DMS114 treated with DMSO at 0.1 percent for 48 hours (cell line): ENCODE data around the gene GPBP1.
"Not testable (repeated sequence)": the region's sequence is repeated elsewhere in the genome, so short reads cannot be mapped to it uniquely, and the experiment has no call there.

Experiments used
- DNase-seq: peaks from one replicate; lab custom pipeline; 2025; ENCODE audit not compliant: unreplicated experiment; lab: John Stamatoyannopoulos, UW

Gene GPBP1

GRCh38 chr5:57176350-57176857, 2.5 kb downstream of the GPBP1 start:
- peak; percentile 31 for DNase-seq

GRCh38 chr5:57177479-57178156, 3.8 kb downstream of the GPBP1 start:
- DNase-seq, result no peak

DNA sequence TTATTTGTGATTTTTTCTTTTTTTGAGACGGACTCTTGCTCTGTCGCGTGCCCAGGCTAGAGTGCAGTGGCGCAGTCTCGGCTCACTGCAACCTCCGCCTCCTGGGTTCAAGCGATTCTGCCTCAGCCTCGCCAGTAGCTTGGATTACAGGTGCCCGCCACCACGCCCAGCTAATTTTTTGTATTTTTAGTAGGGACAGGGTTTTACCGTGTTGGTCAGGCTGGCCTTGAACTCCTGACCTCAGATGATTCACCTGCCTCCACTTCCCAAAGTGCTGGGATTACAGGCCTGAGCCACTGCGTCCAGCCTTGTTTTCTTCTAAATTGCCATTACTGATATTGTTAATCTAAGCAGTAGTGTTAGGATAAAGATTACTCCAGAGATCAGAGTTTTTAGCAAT, 4.4 kb downstream of the GPBP1 start:
- not testable (repeated sequence) for DNase-seq

GRCh38 chr5:57179262-57180200, 5.7 kb downstream of the GPBP1 start:
- no peak for DNase-seq

GRCh38 chr5:57181154-57181553, 7.3 kb downstream of the GPBP1 start:
- no peak for DNase-seq

DNA sequence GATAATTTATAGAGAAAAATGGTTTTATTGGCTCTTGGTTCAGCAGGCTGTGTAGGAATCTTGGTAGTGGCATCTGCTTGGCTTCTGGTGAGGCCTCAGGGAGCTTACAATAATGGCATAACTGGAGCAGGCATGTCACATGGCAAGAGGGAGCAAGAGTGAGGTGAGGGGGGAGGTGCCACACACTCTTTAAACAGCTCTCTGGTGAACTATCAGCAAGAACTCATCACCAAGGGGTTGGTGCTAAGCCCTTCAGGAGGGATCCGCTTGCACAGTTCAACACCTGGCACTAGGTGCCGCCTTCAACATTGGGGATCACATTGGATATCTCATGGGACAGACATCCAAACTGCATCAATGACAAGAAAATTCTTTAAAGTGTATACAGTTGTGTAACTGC, 10.5 kb downstream of the GPBP1 start:
- no peak for DNase-seq

DNA sequence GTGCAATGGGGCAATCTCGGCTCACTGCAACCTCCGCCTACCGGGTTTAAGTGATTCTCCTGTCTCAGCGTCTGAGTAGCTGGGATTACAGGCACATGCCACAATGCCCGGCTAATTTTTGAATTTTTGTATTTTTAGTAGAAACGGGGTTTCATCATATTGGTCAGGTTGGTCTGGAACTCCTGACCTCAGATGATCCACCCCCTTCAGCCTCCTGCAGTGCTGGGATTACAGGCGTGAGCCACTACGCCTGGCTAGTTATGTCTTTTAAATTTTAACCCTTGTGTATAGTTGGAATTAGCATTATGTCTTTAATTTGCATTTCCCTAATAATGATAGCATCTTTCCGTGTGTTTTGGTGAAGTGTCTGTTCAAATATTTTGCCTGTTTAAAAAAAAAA, 11.5 kb downstream of the GPBP1 start:
- no peak for DNase-seq

- no peak for DNase-seq
These were observed 12.3 kb downstream of the GPBP1 start for GRCh38 chr5:57186194-57186593.

- not testable (repeated sequence) for DNase-seq
These were observed 14.1 kb downstream of the GPBP1 start for GRCh38 chr5:57187977-57188376.

DNA sequence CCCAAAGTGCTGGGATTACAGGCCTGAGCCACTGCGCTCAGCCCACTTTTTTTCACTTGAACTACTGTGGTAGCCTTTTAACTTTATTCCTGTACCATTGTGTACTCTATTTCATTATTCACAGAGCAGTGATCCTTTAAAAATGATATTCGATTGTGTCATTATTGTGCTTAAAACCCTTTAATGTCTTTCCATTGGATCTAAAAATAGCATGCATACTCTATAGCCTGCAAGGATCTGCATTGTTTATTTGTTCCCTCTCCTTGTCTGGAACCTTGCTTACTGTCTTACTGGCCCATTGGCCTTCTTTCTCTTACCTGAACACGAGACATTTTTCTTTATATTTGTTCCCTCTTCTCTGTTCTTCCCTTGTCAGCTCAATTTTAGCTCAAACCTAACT, 15.7 kb downstream of the GPBP1 start:
- no peak for DNase-seq

DNA sequence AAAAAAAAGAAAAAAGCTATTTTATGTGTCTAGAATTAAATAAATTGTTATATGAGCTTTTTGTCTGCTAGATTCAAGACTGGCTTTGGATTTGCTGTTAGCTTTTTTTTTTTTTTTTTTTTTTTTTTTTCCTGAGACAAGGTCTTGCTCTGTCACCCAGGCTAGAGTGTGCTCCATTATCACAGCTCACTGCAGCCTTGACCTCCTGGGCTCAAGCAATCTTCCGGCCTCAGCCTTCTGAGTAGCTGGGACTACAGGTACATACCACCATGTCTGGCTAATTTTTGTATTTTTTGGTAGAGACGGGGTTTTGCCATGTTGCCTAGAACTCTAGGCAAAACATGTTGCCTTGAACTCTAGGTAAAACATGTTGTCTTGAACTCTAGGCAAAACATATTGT, 16.7 kb downstream of the GPBP1 start:
- DNase-seq, result no peak

- no peak for DNase-seq
These were observed 17.3 kb downstream of the GPBP1 start for GRCh38 chr5:57191163-57191562.

- DNase-seq, result no peak
These were observed 18.1 kb downstream of the GPBP1 start for GRCh38 chr5:57191986-57192385.

DNA sequence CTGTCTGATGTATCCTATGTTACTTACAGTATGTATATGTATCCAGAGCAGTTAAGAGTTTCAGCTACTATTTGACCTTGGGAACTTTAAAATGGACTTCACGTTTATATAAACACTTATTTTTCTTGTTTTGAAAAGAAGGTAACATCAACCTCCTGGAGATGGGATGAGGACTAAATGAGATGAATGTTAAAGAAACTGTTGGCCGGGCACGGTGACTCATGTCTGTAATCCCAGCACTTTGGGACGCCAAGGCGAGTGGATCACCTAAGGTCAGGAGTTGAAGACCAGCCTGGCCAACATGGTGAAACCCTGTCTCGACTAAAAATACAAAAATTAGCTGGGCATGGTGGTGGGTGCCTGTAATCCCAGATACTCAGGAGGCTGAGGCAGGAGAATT, 19.0 kb downstream of the GPBP1 start:
- not testable (repeated sequence) for DNase-seq

GRCh38 chr5:57193757-57194413, 20.0 kb downstream of the GPBP1 start:
- DNase-seq, result no peak

- DNase-seq, result no peak
These were observed 20.8 kb downstream of the GPBP1 start for GRCh38 chr5:57194653-57195052.

- no peak for DNase-seq
These were observed 21.2 kb downstream of the GPBP1 start for GRCh38 chr5:57195060-57195459.

DNA sequence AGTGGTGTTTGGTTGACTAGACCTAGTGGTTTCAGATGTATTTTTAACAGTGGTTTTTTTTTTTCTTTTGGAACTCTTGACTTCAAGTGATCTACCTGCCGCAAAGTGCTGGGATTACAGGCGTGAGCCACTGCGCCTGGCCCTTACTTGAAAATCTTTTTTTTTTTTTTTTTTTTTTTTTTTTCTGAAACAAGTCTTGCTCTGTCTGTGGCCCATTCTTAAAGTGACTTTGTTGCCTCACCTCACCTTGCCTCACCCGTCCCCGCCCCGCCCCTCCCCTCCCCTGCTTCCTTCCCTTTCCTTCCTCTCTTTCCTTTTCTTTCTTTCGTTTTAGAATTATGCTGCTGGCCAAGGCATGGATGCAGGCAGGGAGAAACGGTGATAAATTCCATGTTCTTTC, 26.0 kb downstream of the GPBP1 start:
- no peak for DNase-seq

DNA sequence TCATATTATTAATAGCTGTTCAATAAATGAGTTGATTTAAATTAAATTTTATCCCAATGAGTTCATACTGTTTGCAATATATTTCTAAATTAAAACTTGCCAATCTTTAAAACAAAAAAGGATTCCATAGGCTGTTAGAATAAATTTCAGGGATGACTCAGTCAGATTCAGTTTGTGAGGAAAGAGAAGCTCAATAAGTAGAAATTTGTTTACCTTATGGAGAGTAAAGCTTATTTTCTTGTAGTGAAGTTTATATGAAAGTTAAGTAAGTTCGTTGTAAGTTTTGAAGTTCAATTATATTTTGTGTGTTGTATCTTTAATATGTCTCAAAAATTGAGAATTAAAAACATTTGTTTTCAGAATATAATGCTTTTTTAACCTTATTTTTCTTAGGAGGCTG, 29.0 kb downstream of the GPBP1 start:
- no peak for DNase-seq

- DNase-seq, result no peak
These were observed 33.3 kb downstream of the GPBP1 start for GRCh38 chr5:57207007-57207653.

DNA sequence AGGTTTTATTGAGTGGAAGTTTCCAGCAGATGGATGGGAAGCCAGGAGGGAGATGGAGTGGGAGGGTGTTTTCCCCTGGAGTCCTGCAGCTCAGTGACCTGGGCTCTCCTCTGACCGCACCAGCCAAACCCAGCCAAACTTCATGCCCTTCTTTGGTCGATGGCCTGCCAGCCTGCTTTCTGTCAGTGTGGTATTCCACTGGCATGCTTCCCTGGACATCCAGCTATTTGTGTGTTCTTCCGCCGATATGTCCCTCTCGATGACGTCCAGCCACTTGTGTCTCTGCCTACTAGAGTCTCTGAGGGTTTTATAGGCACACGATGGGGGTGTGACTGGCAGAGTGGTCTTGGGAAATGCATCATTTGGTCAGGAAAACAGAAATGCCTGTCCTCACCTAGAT, 33.8 kb downstream of the GPBP1 start:
- DNase-seq, result no peak
